Gastrocnemius medialis (tissue), 4 donors: ENCODE results near the gene BBS2.

Experiments
- POLR2A ChIP-seq, 2 donors: fragments of 450-650 bp; IDR thresholded peaks; one replicate each; pipeline ENCODE4 v1.6.1; 2017; ENCODE audit warnings: antibody characterized with exemption in 2 of 2, mild to moderate bottlenecking in 2 of 2, moderate library complexity in 2 of 2
- TF ChIP-seq, protein P1 (sequence below), 5 experiments: fragments of 450-650 bp in 3 of 5; fragments of 200-600 bp in 2 of 5; sonication (generic) in 2 of 5; IDR thresholded peaks in 4 of 5; conservative IDR thresholded peaks in 1 of 5; 1 replicate in 4 of 5; 2 replicates in 1 of 5; pipeline ENCODE4 v1.5.1; 2016 to 2019; ENCODE audit warnings: antibody characterized with exemption in 5 of 5, mild to moderate bottlenecking in 3 of 5, moderate library complexity in 3 of 5

DNA sequence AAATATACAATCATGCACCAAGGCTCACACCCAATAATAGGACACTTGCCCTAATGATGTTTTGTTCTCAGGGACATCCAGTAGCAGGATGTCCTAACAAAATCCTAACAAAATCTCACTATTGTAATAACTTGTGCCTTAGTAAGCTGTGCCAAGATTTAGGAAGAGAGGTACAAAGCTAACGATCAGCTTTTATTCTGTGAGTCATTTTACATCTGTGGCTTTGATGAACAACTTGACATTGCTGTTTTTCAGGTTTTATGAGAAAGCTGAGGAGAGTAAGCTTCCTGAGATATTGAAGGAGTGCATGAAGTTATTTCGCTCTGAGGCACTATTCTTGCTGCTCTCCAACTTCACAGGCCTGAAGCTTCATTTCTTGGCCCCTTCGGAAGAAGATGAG is 49.6 kb downstream of the BBS2 start:
- TF ChIP-seq POLR2A (IDR thresholded peaks at IDR 0.05): no peak
- TF ChIP-seq, protein P1, sequence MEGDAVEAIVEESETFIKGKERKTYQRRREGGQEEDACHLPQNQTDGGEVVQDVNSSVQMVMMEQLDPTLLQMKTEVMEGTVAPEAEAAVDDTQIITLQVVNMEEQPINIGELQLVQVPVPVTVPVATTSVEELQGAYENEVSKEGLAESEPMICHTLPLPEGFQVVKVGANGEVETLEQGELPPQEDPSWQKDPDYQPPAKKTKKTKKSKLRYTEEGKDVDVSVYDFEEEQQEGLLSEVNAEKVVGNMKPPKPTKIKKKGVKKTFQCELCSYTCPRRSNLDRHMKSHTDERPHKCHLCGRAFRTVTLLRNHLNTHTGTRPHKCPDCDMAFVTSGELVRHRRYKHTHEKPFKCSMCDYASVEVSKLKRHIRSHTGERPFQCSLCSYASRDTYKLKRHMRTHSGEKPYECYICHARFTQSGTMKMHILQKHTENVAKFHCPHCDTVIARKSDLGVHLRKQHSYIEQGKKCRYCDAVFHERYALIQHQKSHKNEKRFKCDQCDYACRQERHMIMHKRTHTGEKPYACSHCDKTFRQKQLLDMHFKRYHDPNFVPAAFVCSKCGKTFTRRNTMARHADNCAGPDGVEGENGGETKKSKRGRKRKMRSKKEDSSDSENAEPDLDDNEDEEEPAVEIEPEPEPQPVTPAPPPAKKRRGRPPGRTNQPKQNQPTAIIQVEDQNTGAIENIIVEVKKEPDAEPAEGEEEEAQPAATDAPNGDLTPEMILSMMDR (IDR thresholded peaks at IDR 0.05 in 4 of 5, conservative IDR thresholded peaks at IDR 0.05 in 1 of 5): no peak
